ENCODE results near the gene MTHFD1L.
A peak's percentile ranks its signal among the peaks of the same experiment; 100 is the strongest.

Gene MTHFD1L

GRCh38 chr6:151075005-151075404 lies 209.5 kb downstream of the MTHFD1L start:
- Histone ChIP-seq H3K27ac (ENCODE audit: poor library complexity, severe bottlenecking) (peak overlapping the region; percentile 41), H3K9me3 (ENCODE audit: severe bottlenecking) (peaks cover 10% of the 10 kb centered on the region), H3K27me3 (ENCODE audit: insufficient read depth, poor library complexity, severe bottlenecking) (peaks cover 3% of the 10 kb centered on the region), H3K4me3 (ENCODE audit: severe bottlenecking) (no peak overlapping the region), H3K4me1 (ENCODE audit: insufficient read depth, poor library complexity, severe bottlenecking) (peaks cover 8% of the 10 kb centered on the region), H3K36me3 (ENCODE audit: low read depth) (peaks cover 14% of the 10 kb centered on the region; the same call in 1 of the 2 replicates)
- DNase-seq (ENCODE audit: low spot score) (no peak), ATAC-seq (ENCODE audit: low read depth) (no peak)
- TF ChIP-seq, protein P1, sequence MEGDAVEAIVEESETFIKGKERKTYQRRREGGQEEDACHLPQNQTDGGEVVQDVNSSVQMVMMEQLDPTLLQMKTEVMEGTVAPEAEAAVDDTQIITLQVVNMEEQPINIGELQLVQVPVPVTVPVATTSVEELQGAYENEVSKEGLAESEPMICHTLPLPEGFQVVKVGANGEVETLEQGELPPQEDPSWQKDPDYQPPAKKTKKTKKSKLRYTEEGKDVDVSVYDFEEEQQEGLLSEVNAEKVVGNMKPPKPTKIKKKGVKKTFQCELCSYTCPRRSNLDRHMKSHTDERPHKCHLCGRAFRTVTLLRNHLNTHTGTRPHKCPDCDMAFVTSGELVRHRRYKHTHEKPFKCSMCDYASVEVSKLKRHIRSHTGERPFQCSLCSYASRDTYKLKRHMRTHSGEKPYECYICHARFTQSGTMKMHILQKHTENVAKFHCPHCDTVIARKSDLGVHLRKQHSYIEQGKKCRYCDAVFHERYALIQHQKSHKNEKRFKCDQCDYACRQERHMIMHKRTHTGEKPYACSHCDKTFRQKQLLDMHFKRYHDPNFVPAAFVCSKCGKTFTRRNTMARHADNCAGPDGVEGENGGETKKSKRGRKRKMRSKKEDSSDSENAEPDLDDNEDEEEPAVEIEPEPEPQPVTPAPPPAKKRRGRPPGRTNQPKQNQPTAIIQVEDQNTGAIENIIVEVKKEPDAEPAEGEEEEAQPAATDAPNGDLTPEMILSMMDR (IDR thresholded peaks at IDR 0.05; ENCODE audit: poor library complexity, severe bottlenecking): no peak

- Histone ChIP-seq H3K27me3 (ENCODE audit: insufficient read depth, poor library complexity, severe bottlenecking) (peaks cover 3% of the 10 kb centered on the region), H3K27ac (ENCODE audit: poor library complexity, severe bottlenecking) (peak overlapping the region; percentile 41), H3K9me3 (ENCODE audit: severe bottlenecking) (peaks cover 10% of the 10 kb centered on the region), H3K36me3 (ENCODE audit: low read depth) (peaks cover 13% of the 10 kb centered on the region; the same call in 1 of the 2 replicates), H3K4me3 (ENCODE audit: severe bottlenecking) (no peak overlapping the region), H3K4me1 (ENCODE audit: insufficient read depth, poor library complexity, severe bottlenecking) (peaks cover 8% of the 10 kb centered on the region)
- TF ChIP-seq, protein P1 (IDR thresholded peaks at IDR 0.05; ENCODE audit: poor library complexity, severe bottlenecking): no peak
- DNase-seq (ENCODE audit: low spot score) (no peak), ATAC-seq (ENCODE audit: low read depth) (peak; percentile 72)
Measured at GRCh38 chr6:151075527-151075926, 210.0 kb downstream of the MTHFD1L start.

DNA sequence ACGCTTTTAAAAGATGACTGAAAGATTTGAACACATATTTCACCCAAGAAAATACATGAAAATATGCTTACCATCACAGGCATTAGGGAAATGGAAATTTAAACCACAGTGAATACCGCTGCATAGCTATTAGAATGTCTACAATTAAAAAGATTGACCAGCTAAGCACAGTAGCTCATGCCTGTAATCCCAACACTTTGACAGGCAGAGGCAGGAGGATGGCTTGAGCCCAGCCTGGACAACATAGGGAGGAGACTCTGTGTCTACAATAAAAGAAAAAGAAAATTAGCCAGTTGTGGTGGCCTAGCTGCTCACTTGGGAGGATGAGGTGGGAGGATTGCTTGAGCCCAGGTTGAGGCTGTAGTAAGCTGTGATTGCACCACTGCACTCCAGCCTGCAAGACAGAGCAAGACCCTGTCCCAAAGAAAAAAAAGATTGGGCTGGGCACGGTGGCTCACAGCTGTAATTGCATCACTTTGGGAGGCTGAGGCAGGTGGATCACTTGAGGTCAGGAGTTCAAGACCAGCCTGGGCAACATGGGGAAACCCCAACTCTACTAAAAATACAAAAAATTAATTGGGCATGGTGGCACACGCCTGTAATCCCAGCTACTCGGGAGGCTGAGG lies 210.5 kb downstream of the MTHFD1L start:
- Histone ChIP-seq H3K27me3 (ENCODE audit: insufficient read depth, poor library complexity, severe bottlenecking) (peaks cover 3% of the 10 kb centered on the region), H3K4me1 (ENCODE audit: insufficient read depth, poor library complexity, severe bottlenecking) (peaks cover 9% of the 10 kb centered on the region), H3K27ac (ENCODE audit: poor library complexity, severe bottlenecking) (peak overlapping the region; percentile 41), H3K4me3 (ENCODE audit: severe bottlenecking) (no peak overlapping the region), H3K36me3 (ENCODE audit: low read depth) (peaks cover 13% of the 10 kb centered on the region; the same call in 1 of the 2 replicates), H3K9me3 (ENCODE audit: severe bottlenecking) (peaks cover 10% of the 10 kb centered on the region)
- TF ChIP-seq, protein P1 (IDR thresholded peaks at IDR 0.05; ENCODE audit: poor library complexity, severe bottlenecking): no peak
- ATAC-seq (ENCODE audit: low read depth) (peak; percentile 44), DNase-seq (ENCODE audit: low spot score) (no peak)

- H3K4me3 ChIP-seq (ENCODE audit: severe bottlenecking): no peak overlapping the region
- peaks cover 26% of the 10 kb centered on the region for H3K4me1 ChIP-seq (ENCODE audit: insufficient read depth, poor library complexity, severe bottlenecking)
- H3K27me3 ChIP-seq (ENCODE audit: insufficient read depth, poor library complexity, severe bottlenecking): peaks cover 3% of the 10 kb centered on the region
- no peak overlapping the region for H3K27ac ChIP-seq (ENCODE audit: poor library complexity, severe bottlenecking)
- H3K9me3 ChIP-seq (ENCODE audit: severe bottlenecking): peaks cover 10% of the 10 kb centered on the region
- peaks cover 13% of the 10 kb centered on the region; the same call in 1 of the 2 replicates for H3K36me3 ChIP-seq (ENCODE audit: low read depth)
- TF ChIP-seq, protein P1 (IDR thresholded peaks at IDR 0.05; ENCODE audit: poor library complexity, severe bottlenecking): no peak
- DNase-seq (ENCODE audit: low spot score) (no peak), ATAC-seq (ENCODE audit: low read depth) (no peak)
Measured at GRCh38 chr6:151078655-151079054, 213.2 kb downstream of the MTHFD1L start.

DNA sequence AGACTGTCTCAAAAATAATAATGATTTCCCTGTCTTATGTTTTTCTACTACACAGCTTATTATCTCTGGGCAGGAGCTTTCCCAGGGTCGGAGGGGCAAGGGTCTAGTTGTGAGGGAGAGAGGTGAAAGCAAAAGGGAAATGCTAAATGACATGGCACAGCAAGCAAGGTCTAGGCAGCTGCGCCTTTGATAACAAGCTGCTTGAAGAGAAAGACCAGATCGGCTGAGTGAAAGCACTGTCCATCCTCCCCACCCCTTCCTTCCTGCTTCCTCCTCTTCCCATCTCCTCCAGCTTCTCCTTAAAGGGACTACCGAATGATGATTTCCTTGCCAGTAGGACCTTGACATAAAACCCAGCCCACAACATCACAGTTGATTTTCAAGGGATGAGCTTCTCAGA lies 216.2 kb downstream of the MTHFD1L start:
- peak; percentile 67 for ATAC-seq (ENCODE audit: low read depth)
- no peak overlapping the region for H3K4me3 ChIP-seq (ENCODE audit: severe bottlenecking)

More for the DNA sequence above, 216.2 kb downstream of the MTHFD1L start:
- Histone ChIP-seq H3K4me1 (ENCODE audit: insufficient read depth, poor library complexity, severe bottlenecking) (peaks cover 25% of the 10 kb centered on the region), H3K36me3 (ENCODE audit: low read depth) (no peaks in the 10 kb centered on the region), H3K27ac (ENCODE audit: poor library complexity, severe bottlenecking) (peak overlapping the region; percentile 86), H3K27me3 (ENCODE audit: insufficient read depth, poor library complexity, severe bottlenecking) (no peaks in the 10 kb centered on the region), H3K9me3 (ENCODE audit: severe bottlenecking) (peaks cover 3% of the 10 kb centered on the region)
- DNase-seq (ENCODE audit: low spot score): no peak
- TF ChIP-seq, protein P1 (IDR thresholded peaks at IDR 0.05; ENCODE audit: poor library complexity, severe bottlenecking): no peak
